Amniotic epithelial cell (primary cell): Measurements from ENCODE around the gene MGA.
"Not testable (repeated sequence)": the region's sequence is repeated elsewhere in the genome, so short reads cannot be mapped to it uniquely, and the experiment has no call there.

Experiments used
- DNase-seq: peaks from one replicate; pipeline ENCODE4 v3.0.0-alpha.2; 2010; ENCODE audit warnings: low read depth

MGA gene

DNA sequence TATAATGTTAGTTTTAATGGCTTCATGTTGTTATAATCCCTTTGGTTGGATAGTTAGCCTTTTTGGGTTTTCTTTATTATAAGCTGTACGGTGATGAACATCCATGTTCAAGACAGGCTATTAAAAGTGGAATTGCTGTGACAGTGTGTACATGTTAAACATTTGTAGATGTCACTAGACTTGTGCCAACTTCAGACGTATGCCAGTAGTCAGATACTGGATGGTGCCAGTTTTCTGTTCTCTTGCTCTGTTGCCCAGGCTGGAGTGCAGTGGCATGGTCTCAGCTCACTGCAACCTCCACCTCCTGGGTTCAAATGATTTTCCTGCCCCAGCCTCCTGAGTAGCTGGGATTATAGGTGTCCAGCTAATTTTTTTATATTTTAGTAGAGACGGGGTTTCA lies 54.1 kb downstream of the MGA start:
- DNase-seq = no peak

DNA sequence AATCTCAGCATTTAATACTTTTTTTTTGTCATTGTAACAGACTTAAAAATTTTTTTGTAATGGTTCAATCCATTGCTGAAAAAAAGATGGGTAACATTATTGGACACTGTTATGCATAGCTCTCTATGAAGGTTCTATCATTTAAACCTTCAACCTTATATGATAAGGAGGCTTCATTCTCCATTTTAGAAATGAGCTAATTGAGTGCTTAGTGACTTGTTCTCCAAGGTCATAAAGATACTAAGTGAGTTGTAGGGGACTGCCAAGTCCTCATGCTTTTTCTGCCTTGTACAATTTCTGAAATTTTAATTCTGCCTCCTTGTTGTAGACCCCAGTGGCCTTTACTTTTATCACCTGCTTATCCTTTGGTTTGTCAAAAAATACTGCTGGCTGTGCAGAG lies 56.7 kb downstream of the MGA start:
- no peak for DNase-seq

DNA sequence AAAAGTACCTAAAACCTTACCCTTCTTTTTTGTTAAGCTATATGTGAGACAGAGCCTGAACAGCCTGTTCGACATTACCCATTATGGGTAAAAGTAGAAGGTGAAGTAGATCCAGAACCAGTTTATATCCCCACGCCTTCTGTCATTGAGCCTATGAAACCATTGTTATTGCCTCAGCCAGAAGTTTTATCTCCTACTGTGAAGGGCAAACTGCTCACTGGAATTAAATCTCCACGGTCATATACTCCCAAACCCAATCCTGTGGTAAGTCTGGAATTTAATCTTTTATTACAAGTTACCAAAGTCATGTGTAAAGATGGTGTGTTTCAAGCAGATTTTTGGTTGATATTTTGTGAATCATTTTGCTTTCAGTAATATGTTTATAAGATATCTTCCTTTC lies 66.9 kb downstream of the MGA start:
- DNase-seq = peak; percentile 94

DNA sequence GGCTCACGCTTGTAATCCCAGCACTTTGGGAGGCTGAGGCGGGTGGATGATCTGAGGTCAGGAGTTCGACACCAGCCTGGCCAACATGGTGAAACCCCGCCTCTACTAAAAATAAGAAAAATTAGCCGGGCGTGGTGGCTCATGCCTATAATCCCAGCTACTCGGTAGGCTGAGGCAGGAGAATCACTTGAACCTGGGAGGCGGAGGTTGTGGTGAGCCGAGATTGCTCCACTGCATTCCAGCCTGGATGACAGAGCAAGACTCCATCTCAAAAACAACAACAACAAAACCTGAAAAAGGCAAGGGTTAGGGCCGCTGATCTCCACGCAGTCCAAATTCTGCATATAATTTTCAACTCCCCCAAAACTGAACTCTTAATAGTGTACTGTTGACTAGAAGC lies 67.9 kb downstream of the MGA start:
- peak; percentile 83 for DNase-seq

DNA sequence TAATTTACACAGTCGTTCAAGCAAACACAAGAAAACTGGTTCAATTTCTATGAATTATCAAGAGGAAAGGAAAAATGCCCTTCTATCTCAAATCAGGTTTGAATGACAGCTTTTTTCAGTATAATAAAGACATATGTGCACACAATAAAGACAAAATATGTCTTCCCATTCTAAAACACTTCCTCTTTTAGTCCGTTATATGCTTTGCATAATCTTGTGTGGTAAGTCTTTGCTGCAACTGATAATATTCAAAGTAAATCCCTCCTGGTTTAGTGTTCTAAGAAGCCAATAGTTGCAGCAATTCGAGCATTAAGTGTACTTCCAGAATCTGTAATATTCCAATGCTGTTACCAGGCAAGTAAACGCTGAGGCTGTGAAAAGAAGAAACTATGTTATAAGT lies 70.3 kb downstream of the MGA start:
- DNase-seq = peak; percentile 92

DNA sequence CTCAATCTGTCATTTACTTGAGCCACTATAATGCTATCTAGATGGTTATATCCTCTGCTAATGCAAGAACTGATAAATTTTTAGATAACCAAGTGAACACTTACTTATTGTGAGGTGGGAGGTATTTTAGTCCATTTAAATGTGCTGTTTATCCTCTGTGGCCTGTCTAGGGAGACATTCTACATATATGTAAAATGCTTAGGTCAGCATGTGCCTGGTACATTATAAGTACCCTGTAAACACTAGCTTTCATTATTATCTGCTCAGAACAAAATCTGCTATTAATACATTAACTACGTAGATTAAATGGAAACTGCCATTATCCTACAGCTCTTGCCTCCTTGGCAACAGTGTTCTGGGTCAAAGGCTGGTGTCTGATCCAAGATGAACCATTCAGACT lies 72.3 kb downstream of the MGA start:
- no peak for DNase-seq

DNA sequence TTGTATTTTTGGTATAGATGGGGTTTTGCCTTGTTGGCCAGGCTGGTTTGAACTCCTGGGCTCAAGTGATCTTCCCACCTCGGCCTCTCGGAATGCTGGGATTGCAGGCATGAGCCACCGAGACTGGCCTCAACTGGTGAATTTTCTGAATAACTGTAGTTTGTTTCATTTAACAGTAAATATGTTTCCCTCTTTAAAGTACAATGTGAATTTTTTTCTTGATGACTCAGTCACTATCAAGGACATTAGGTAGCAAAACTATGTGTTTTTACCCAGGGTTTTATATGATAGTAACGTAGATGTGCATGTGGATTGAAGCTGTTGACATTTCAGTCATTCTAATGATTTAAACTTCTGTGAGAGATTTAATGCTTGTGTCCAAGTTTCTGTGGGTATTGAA lies 73.9 kb downstream of the MGA start:
- DNase-seq = peak; percentile 84

DNA sequence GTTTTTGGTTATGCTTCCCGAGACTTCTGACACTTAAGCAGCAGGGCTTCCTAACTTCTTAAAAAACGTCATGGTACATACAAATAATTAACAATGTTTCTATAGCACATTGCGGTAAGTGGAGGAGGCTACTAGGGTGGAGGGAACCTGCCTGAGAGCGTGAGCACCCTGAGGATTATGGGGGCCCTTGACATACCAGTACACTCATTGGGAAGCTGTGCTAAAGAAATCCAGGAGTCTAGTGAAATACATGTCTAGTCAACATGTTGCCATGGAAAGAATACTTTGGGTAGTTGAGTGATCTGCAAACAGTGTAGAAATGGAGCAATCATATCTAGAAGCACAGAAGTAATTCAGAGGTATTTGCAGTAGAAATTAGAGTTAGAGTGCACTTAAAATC lies 74.8 kb downstream of the MGA start:
- DNase-seq = no peak

DNA sequence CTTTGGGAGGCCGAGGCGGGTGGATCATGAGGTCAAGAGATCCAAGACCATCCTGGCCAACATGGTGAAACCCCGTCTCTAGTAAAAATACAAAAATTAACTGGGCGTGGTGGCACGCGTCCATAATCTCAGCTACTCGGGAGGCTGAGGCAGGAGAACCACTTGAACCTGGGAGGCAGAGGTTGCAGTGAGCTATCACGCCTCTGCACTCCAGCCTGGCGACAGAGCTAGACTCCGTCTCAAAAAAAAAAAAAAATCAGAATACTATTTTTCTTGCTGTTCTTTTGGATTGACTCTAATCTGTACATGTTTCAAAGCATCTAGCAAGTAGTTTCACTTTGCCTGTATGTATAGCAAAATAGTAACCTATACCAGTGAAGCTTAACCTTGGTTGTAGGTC lies 75.3 kb downstream of the MGA start:
- DNase-seq = not testable (repeated sequence)

DNA sequence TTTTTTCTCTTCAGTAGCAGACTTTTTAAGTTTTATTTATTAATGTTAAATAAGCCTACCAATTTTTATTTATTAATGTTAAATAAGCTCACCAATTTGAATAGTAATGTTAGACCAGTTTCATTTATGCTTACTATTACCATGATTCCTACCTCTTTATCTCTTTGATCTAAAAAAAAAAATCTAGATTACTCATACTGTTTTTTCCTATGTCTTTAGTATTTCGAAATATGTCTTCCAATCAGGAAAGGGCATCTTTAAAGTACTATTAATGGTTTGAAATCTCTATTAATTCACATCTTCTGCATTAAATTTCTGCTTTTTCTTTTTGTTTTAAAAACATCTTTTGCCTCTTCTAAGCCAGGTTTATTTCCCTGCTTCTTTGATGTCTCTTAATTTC lies 86.6 kb downstream of the MGA start:
- DNase-seq = peak; percentile 53

DNA sequence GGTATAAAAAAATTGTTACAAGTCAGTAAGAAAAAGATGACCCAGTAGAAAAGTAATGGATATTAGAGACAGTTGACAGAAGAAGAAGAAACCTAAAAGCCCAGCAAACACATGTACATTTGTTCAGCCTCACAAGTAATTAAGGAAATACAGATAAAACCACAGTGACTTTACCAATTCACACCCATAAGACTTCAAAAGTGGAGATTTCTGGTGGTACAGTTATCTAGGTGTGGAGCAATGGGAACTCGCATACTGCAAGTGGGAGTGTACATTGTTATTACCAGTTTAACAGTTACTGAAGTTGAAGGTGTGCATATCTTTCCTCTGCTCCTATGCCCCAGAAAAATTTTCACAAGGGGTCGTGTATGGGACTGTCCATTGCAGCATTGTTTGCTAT lies 96.0 kb downstream of the MGA start:
- DNase-seq = no peak

DNA sequence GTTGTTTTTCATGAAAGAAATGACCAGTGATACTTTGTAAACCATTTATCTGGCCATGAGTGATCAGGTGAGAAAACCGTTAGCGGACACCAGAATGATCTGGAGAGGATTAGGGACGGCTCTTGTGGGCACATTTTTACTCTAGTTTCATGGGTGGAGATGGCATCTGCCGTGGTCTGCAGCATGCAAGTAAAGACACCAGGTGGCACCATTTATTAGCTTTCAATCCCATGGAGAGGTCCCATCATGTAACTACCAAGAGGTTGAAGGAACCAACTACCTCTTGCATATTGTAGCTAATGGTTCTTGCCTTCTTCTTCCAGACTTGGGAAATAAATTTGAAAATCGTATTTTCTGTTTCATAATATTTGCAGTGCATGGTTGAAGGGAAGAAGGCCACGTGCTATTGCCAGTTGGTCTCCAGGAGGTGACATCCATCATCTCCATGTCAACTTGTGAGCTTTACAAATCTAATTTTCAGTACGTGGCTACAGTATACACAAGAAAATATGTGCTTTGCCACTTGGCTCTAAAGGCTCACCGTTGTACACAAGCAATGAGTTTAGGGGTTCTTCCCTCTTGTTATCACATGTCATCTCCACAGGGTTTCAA lies 112.6 kb downstream of the MGA start:
- peak; percentile 76 for DNase-seq

DNA sequence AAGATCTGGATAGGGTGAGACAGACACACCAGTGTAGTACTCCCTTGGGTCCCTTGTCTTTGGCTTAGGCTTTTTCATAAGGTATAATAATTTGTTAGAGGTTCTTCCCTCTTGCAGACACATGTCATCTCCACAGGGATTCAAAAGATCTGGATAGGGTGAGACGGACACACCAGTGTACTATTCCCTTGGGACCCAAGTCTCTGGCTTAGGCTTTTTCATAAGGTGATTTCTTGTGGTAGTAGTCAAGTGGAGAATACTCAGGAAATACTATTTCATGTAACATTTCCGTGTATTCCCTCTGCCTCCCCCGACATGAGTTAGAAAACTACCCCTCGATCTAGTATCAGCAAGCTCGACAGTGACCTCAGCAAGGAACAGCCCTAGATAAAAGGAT lies 113.1 kb downstream of the MGA start:
- no peak for DNase-seq

DNA sequence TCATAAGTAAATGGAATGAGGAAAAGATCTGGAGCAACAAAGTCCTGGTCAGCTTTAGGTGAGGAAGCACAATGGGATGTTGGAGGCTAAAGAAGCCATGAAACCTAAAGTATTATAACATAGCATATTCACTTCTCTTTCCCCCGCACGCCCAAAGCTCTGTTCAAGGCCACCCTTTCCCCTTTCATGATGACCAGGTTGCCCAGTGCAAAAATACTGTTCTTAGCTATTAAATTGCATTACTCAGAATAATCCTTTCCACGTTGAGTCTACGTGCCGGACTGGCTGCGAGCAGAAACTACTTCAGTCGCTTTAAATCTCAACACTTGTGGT lies 113.5 kb downstream of the MGA start:
- DNase-seq = no peak

DNA sequence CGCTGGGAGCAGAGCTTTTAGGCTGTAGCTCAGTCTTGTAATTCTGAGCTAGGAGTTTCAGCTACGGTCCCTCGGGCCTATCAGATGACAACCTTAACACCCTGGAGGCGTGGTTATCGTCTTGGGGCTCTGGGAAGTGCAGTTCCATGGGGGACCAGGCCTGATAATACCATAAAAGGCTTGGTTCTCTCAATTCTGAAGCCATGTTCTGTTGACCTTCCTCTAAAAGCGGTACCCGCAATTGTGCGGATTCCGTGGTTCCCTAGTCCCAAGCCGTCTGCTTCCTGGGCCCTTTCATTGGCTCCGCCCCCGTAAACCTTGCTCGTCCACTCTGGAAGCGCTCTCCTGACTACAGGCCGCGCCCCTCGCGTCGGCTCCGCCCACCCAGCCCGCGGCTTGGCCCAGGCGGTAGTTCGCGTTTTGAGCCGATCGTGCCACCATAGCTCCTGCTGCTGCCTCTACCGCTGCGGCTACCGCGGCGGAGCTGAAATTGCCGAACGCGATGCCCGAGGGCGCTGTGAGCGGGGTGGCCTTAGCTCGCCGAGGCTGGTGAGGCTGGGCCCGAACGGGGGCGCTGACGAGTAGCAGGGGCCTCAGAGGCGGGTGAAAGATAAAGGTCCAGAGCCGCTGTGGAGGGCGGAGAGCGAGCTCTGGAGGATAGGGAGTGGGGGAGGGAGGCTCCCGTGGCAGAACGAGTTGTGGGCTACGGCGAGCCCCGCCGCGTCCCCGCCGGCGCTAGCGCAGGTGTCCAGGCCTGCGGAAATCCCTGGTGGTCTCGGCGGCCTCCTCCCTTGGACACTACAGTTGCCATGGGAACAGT lies 114.1 kb downstream of the MGA start, which contains the start of gene MAPKBP1:
TSS of gene MAPKBP1 (plus strand) at position 423 of the 820 bp plus-strand sequence. CDS start 792 bp downstream, outside the sequence.
- peak; percentile 98 for DNase-seq

DNA sequence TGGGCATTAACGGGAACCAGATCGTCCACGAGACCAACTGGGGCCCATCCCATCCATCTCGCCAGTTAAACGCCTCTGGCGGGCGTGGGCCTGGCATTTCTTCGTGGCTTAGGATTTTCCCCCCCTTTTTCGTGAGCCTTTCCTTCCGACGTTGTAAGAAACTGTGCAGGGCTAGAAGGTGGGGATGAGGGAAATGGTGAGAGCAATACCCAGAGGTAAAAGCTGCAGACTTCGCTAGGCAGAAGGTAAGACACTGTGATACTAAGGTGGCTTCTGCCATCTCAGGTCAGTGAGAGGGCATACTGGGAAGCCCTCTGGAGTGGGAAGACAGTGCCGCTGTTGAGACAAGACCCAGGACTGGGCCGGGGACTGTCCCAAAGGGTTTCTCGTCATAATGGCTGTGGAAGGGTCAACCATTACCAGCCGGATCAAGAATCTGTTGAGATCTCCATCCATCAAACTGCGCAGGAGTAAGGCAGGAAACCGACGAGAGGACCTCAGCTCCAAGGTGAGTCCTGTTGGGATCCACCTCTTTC lies 114.7 kb downstream of the MGA start:
- DNase-seq = no peak

DNA sequence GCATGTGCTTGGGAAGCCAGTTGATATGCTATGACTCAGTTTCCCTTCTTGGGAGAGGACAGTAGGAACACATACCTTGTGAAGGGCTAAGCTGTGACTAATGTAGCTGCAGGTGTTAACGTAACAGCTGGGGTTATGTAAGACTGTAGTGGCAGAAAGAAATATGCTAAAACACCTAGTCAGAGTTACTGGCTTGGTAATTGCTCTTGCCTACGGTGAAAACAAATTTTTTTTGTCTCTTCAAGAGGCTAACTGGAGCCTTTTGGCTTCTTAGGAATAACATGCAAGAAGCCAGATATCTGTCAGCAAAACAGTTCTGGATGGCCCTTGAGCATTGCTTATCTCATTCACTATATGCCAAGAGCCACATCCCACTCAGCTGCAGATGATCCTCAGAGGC lies 115.4 kb downstream of the MGA start:
- no peak for DNase-seq

DNA sequence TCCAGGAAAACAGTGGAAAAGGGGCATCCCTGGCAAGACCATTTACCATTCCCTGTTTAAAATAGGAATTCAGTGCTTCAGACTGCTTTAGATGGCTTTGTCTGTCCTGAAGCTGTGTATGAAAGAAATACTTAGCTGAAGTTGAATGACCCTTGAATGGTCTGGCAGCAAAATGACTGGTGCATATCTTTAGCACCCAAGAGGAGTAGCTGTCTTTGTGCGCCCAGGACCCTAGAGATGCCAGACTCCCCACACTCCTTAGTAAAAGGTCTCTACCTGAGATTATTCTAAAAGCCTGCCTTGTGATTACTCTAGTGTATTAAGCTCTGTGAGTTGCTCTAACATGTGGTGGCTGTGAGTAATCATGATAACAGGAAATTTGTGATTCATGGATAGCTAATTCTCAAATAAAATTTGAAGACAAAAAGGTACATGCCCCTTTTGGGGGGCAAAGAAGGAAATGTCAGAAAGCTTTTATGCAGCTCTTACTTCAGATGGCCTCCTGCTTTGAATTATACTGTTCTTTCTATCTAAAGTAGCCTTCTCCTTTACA lies 117.3 kb downstream of the MGA start:
- DNase-seq = no peak

DNA sequence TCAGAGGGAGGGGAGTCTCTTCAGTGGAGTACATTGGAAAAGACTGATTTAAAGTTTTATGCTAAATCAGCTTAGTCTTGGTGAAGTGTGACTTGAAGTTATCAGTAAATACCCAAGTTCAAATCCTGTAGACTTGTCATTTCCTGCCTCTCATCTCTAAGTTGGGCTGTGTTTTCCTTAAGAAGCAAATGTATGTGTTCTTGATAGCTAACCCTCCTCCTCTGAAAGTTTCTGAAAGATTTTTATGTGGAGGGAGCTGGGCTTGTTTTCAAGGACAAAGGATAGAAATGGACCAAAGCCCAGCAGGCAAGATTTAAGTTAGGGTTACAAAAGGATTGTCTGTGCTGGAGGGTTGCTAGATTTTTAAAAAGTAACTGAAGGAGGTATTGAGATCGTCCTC lies 118.3 kb downstream of the MGA start:
- no peak for DNase-seq

DNA sequence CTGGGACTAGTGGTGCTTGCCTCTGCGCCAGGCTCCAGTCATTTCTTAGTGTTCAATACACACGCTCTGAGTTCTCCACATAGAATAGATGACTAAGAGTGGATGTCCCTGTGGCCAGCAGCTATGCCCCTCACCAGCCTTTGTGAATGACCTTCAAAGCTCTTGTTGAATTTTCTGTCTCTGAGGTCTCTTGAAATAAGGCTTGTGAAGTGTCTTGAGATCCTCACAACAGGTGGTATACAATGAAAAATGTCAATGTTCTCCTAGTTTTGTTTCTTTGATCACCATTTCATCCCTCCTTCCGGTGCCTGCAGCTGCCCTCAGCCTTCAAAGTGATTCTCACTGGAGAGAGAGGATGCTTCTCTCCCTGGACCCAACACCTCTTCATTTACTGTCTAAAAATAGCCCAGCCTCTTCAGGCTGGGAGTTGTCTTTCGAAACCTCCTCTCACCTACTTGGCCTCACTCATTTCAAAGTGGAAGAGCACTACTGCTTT lies 119.5 kb downstream of the MGA start:
- no peak for DNase-seq

DNA sequence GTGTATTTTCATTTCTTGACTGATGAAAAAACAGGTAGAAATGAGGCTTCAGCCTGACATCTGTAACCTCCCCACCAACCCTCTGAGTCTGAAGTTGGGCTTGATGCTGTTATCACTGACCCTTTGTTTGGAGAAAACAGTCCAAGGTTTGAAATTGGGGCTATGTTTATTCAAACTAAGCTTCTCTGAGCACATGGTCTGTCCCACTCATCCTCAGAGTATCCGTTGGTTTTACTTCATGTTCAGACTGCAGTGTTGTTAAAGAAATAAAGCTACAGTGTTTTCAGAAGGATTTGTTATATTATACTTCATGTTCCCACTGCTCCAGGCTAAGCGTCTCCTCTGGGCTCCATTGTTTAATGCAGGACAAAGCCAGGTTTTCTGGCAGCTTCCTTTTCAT lies 120.1 kb downstream of the MGA start:
- DNase-seq = peak; percentile 45

DNA sequence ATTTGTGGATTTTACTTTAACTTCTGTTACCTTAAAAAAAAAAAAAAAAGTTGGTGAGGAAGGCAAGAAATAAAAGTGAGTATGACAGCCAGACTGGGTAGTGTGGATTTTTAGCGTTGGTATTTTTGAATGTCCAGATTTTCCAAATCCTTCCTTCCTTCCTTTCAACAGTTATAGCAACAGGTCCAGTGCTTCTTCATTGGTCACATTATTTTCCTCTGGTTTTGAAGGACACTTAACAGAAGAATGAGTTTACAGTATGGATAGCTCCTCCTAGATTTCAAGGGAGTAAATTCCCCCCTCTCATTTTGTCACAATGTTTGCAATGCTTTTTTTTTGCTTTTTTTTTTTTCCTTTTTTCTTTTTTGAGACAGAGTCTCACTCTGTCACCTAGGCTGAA lies 120.5 kb downstream of the MGA start:
- DNase-seq = no peak
